CD8-positive, alpha-beta memory T cell (primary cell): ENCODE results near the gene EIF4H. TPM values are rescaled to one million over a fixed set of nuclear protein-coding genes. Genes with fewer than 3 reads are reported as not detected.
A peak's percentile ranks its signal among the peaks of the same experiment; 100 is the strongest.
"Not testable (repeated sequence)": the region's sequence is repeated elsewhere in the genome, so short reads cannot be mapped to it uniquely, and the experiment has no call there.

Experiments used
- CTCF ChIA-PET: fragments of 350-600 bp; sonication (Branson Sonifier 250); formaldehyde crosslinking; loops from one replicate; lab custom pipeline; 2021; ENCODE audit warnings: antibody characterized with exemption; lab: Charles Lee
- POLR2A ChIA-PET: fragments of 350-600 bp; sonication (Branson Sonifier 250); formaldehyde crosslinking; loops from one replicate; lab custom pipeline; 2021; ENCODE audit warnings: antibody characterized with exemption; lab: Charles Lee
- DNase-seq, 5 donors: peaks; one replicate each; pipeline versions ENCODE4 v3.0.0 to v3.0.0-alpha.2; 2020 to 2022; ENCODE audit warnings: mixed read lengths in 1 of 5
- H3K27ac ChIP-seq: one replicate; pipeline ENCODE4 v1.7.0; 2013; ENCODE audit warnings: low read depth, mild to moderate bottlenecking, low read length, moderate library complexity
- H3K27me3 ChIP-seq: 2 replicates; pipeline ENCODE4 v1.7.0; 2013; ENCODE audit warnings: low read length, mild to moderate bottlenecking; ENCODE audit not compliant: insufficient read depth, poor library complexity, severe bottlenecking
- H3K36me3 ChIP-seq: 2 replicates; pipeline ENCODE4 v1.7.0; 2013; ENCODE audit warnings: mild to moderate bottlenecking, low read length, moderate library complexity; ENCODE audit not compliant: insufficient read depth
- H3K4me1 ChIP-seq: 2 replicates; pipeline ENCODE4 v1.7.0; 2013; ENCODE audit warnings: mild to moderate bottlenecking, low read length, moderate library complexity; ENCODE audit not compliant: insufficient read depth
- H3K4me3 ChIP-seq: 2 replicates; pipeline ENCODE4 v1.7.0; 2013; ENCODE audit warnings: mild to moderate bottlenecking, low read length
- H3K9me3 ChIP-seq: 2 replicates; pipeline ENCODE4 v1.7.0; 2013; ENCODE audit warnings: mild to moderate bottlenecking, low read length
- H3K27ac Mint-ChIP-seq, 8 donors: one replicate each; pipeline ENCODE4 v1.8.0; 2020 to 2021; ENCODE audit warnings: mixed read lengths in 8 of 8, mild to moderate bottlenecking in 6 of 8, inconsistent platforms in 3 of 8, moderate library complexity in 3 of 8
- H3K27me3 Mint-ChIP-seq, 2 donors: one replicate each; pipeline ENCODE4 v1.8.0; 2020 to 2021; ENCODE audit warnings: mixed read lengths in 2 of 2, mild to moderate bottlenecking in 1 of 2, moderate library complexity in 1 of 2
- H3K36me3 Mint-ChIP-seq, 3 donors: one replicate each; pipeline ENCODE4 v1.8.0; 2020 to 2021; ENCODE audit warnings: mixed read lengths in 3 of 3, inconsistent platforms in 1 of 3, mild to moderate bottlenecking in 1 of 3
- H3K4me1 Mint-ChIP-seq, 3 donors: one replicate each; pipeline ENCODE4 v1.8.0; 2020 to 2021; ENCODE audit warnings: mixed read lengths in 3 of 3, inconsistent platforms in 1 of 3, mild to moderate bottlenecking in 1 of 3
- H3K4me3 Mint-ChIP-seq, 7 donors: one replicate each; pipeline ENCODE4 v1.8.0; 2020 to 2021; ENCODE audit warnings: mixed read lengths in 7 of 7, mild to moderate bottlenecking in 6 of 7, moderate library complexity in 4 of 7, inconsistent platforms in 2 of 7
- H3K9me3 Mint-ChIP-seq, 5 donors: one replicate each; pipeline ENCODE4 v1.8.0; 2020 to 2022; ENCODE audit warnings: mixed read lengths in 5 of 5, mild to moderate bottlenecking in 3 of 5, moderate library complexity in 2 of 5, inconsistent platforms in 1 of 5
- polyA plus RNA-seq: library from polyadenylated mRNA; unstranded; fragments of 300-500 nt; fragmentation: Illumina TruSeq; gene quantifications from one replicate; pipeline ENCODE4 v1.2.3, GENCODE V29; 2021
- total RNA-seq, 2 experiments: library from RNA; stranded (reverse); gene quantifications; one replicate each; pipeline ENCODE4 v1.2.3, GENCODE V29; 2021

The EIF4H gene
- total and polyA plus RNA-seq, 3 experiments from 2014 or later, result 207 to 349 (median 346) TPM

DNA sequence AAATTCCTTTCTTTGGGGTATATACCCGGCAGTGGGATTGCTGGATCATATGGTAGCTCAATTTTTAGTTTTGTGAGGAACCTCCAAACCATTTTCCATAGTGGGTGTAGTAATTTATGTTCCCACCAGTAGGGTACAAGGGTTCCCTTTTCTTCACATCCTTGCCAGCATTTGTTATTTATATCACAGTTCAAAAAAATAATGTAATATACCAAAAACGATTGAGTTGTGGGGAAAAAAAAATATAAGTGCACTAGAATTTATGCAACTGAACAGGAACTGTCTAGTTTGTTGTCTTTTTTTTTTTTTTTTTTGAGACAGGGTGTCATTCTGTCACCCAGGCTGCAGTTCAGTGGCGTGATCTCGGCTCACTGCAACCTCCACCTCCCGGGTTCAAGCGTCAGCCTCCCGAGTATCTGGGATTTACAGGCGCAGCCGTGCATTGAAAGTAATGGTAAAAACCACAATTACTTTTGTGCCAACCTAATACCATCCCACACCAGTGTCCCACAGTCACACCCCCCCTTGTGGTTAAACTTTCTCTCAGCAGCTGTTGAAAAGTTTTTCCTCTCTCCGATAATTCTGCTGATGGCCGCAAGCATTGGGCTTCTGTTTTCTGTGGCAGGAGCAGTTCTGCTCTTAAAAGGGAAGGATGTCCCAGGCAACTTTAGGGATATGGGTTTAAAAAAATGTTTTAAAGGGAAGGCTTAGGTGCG lies 28.8 kb downstream of the EIF4H start:
- Histone ChIP-seq H3K36me3 (no peaks in the 10 kb centered on the region), H3K4me1 (peaks cover 7% of the 10 kb centered on the region), H3K4me3 (no peak overlapping the region), H3K27ac (no peak overlapping the region), H3K27me3 (no peaks in the 10 kb centered on the region), H3K9me3 (no peaks in the 10 kb centered on the region)
- Mint-ChIP-seq H3K27me3 (peaks cover 4 to 7% of the 10 kb centered on the region in 2 donors), H3K4me1 (peaks cover 6 to 11% (median 7%) of the 10 kb centered on the region in 3 donors), H3K4me3 (no peak overlapping the region), H3K27ac (no peak overlapping the region), H3K36me3 (peaks cover 0 to 6% (median 0%) of the 10 kb centered on the region in 3 donors), H3K9me3 (peaks cover 0 to 2% (median 0%) of the 10 kb centered on the region in 5 donors)
- POLR2A ChIA-PET, result no interaction called here
- no peak for DNase-seq
- CTCF ChIA-PET, result interaction anchor here (0.8 to 3.2 kb wide), 3 partner anchors 10 to 198 kb away, joined by 3 to 18 read pairs (median 5); no protein-coding TSS in a partner anchor

DNA sequence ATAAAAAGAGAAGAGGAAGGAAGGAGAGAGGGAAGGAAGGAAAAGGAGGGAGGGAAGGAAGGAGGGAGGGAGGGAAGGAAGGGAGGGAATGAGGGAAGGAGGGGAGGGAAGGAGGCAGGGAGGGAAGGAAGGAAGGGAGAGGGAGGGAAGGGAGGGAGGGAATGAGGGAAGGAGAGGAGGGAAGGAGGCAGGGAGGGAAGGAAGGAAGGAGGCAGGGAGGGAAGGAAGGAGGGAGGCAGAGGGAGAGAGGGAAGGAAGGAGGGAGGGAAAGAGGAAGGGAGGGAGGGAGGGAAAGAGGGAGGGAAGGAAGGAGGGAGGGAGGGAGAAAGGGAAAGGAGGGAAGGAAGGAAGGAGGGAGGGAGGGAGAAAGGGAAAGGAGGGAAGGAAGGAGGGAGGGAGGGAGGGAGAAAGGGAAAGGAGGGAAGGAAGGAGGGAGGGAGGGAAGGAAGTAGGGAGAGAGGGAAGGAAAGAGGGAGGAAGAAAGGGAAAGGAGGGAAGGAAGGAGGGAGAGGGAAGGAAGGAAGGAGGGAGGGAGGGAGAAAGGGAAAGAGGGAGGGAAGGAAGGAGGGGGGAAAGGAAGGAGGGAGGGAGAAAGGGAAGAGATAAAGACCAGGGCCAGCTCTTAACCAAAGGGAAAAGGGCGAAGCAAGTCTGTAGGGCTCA lies 29.9 kb downstream of the EIF4H start:
- H3K4me1 Mint-ChIP-seq, result peaks cover 6 to 12% (median 7%) of the 10 kb centered on the region in 3 donors
- peaks cover 0 to 3% (median 0%) of the 10 kb centered on the region in 3 donors for H3K36me3 Mint-ChIP-seq
- H3K27me3 Mint-ChIP-seq, result peaks cover 4 to 9% of the 10 kb centered on the region in 2 donors
- no peak overlapping the region for H3K27ac Mint-ChIP-seq
- POLR2A ChIA-PET, result no interaction called here
- H3K4me3 Mint-ChIP-seq, result no peak overlapping the region
- Histone ChIP-seq H3K27ac (no peak overlapping the region), H3K9me3 (no peaks in the 10 kb centered on the region), H3K4me1 (peaks cover 7% of the 10 kb centered on the region), H3K27me3 (no peaks in the 10 kb centered on the region), H3K36me3 (no peaks in the 10 kb centered on the region), H3K4me3 (no peak overlapping the region)
- no peak for DNase-seq
- H3K9me3 Mint-ChIP-seq, result peaks cover 0 to 2% (median 0%) of the 10 kb centered on the region in 5 donors
- CTCF ChIA-PET, result interaction anchor here (0.8 to 3.5 kb wide), 5 partner anchors 11 to 209 kb away, joined by 3 to 21 read pairs (median 4); no protein-coding TSS in a partner anchor

DNA sequence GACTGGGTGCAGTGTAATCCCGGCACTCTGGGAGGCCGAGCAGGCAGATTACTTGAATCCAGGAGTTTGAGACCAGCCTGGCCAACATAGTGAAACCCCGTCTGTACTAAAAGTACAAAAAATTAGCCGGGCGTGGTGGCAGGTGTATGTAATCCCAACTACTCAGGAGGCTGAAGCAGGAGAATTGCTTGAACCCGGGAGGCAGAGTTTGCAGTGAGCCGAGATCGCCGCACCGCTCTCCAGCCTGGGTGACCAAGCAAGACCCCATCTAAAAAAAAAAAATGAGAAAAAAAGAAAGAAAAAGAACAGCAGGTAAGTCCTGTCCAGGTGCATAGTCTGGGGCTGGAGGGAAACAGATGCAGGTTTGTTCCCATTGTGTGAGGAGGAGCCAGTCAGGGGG lies 31.9 kb downstream of the EIF4H start:
- ChIA-PET POLR2A (interaction anchor here (0.6 kb wide), 1 partner anchor 196 kb away, joined by 3 read pairs; no protein-coding TSS in a partner anchor), CTCF (interaction anchor here (0.6 to 3.5 kb wide), 32 partner anchors 9 to 217 kb away, joined by 3 to 82 read pairs (median 4); partner anchors contain the start of gene EIF4H)
- not testable (repeated sequence) for DNase-seq, H3K27ac ChIP-seq, H3K36me3 ChIP-seq, H3K4me3 ChIP-seq, H3K9me3 ChIP-seq, H3K4me1 ChIP-seq, H3K4me3 Mint-ChIP-seq, H3K27ac Mint-ChIP-seq, H3K27me3 ChIP-seq, H3K9me3 Mint-ChIP-seq, H3K36me3 Mint-ChIP-seq
- Mint-ChIP-seq H3K27me3 (peaks cover 7 to 11% of the 10 kb centered on the region in 2 donors), H3K4me1 (peaks cover 8 to 23% (median 12%) of the 10 kb centered on the region in 3 donors)

DNA sequence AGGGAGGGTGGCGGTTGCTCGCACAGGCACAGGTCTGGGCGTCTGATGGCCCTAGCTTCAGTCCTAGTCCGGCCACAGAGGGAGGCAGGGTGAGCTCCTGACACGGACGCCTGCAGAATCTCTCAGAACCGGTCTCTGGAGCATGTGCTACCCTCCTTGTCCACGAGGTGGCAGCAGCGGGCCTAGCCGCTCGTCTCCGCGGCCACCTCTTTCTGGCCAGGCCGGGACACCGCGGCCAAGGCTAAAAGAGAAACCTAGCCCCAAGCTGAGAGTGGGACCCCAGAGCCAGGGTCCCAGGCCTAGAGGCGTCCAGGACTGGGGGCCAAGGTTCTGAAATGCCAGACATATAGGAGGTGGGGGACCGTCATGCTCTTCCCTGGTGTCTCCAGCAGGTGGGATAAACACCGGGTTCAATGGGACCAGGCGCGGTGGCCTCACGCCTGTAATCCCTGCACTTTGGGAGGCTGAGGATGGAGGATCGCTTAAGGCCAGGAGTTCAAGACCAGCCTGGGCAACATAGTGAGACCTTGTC lies 32.5 kb downstream of the EIF4H start:
- ChIA-PET CTCF (interaction anchor here (0.6 to 3.5 kb wide), 31 partner anchors 9 to 216 kb away, joined by 3 to 82 read pairs (median 5); partner anchors contain the start of gene EIF4H), POLR2A (interaction anchor here (0.6 kb wide), 1 partner anchor 196 kb away, joined by 3 read pairs; no protein-coding TSS in a partner anchor)
- Histone ChIP-seq H3K4me3 (no peak overlapping the region), H3K27ac (no peak overlapping the region), H3K27me3 (no peaks in the 10 kb centered on the region), H3K36me3 (no peaks in the 10 kb centered on the region), H3K4me1 (peaks cover 7% of the 10 kb centered on the region), H3K9me3 (no peaks in the 10 kb centered on the region)
- Mint-ChIP-seq H3K27me3 (peaks cover 7 to 11% of the 10 kb centered on the region in 2 donors), H3K4me1 (peaks cover 8 to 23% (median 12%) of the 10 kb centered on the region in 3 donors), H3K36me3 (peaks cover 0 to 2% (median 0%) of the 10 kb centered on the region in 3 donors), H3K4me3 (peak overlapping the region; percentile 30 to 78 (median 55)), H3K27ac (peak overlapping the region in 1 of 8 donors; percentile 57), H3K9me3 (peaks cover 0 to 2% (median 0%) of the 10 kb centered on the region in 5 donors)
- peak; percentile 67 to 81 (median 74) for DNase-seq

DNA sequence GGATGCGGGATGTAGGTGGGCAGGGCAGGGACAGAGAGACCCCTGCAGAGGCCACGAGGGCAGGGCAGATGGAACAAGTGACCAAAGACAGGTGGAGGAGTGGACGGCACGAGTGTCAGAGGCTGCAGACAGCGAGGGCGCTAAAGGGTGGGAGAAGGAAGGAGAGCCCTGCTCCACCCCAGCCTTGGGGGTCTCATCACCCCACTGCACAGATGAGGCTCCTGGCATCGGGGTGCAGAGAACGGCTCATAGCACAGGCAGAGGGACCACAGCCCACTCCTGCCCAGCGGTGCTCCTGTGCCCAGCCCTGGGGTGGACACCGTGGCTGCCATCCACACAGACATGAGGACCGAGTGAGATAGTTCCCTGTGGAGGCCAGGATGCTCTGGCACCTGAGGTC lies 33.4 kb downstream of the EIF4H start:
- no peak for DNase-seq
- CTCF ChIA-PET, result interaction anchor here (1.5 to 3.5 kb wide), 12 partner anchors 11 to 198 kb away, joined by 4 to 82 read pairs (median 11); partner anchors contain the start of gene EIF4H
- Mint-ChIP-seq H3K4me3 (no peak overlapping the region), H3K9me3 (peaks cover 0 to 2% (median 0%) of the 10 kb centered on the region in 5 donors), H3K36me3 (peaks cover 0 to 2% (median 0%) of the 10 kb centered on the region in 3 donors), H3K27ac (peak overlapping the region in 1 of 8 donors; percentile 89), H3K4me1 (peaks cover 8 to 23% (median 12%) of the 10 kb centered on the region in 3 donors), H3K27me3 (peaks cover 7 to 11% of the 10 kb centered on the region in 2 donors)
- H3K4me1 ChIP-seq, result peaks cover 7% of the 10 kb centered on the region
- no peaks in the 10 kb centered on the region for H3K9me3 ChIP-seq
- POLR2A ChIA-PET, result no interaction called here
- no peaks in the 10 kb centered on the region for H3K27me3 ChIP-seq
- H3K27ac ChIP-seq, result no peak overlapping the region
- no peak overlapping the region for H3K4me3 ChIP-seq
- no peaks in the 10 kb centered on the region for H3K36me3 ChIP-seq

DNA sequence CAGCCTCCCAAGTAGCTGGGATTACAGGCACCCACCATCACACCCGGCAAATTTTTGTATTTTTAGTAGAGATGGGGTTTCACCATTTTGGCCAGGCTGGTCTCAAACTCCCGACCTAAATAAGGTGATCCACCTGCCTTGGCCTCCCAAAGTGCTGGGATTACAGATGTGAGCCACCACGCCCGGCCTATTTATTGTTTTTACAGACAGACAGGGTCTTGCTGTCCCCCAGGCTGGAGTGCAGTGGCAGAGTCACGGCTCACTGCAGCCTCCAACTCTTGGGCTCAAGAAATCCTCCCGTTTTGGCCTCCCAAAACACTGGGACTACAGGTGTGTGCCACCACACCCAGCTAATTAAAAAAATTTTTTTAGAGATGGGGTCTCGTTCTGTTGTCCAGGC lies 34.1 kb downstream of the EIF4H start:
- DNase-seq, result not testable (repeated sequence)

DNA sequence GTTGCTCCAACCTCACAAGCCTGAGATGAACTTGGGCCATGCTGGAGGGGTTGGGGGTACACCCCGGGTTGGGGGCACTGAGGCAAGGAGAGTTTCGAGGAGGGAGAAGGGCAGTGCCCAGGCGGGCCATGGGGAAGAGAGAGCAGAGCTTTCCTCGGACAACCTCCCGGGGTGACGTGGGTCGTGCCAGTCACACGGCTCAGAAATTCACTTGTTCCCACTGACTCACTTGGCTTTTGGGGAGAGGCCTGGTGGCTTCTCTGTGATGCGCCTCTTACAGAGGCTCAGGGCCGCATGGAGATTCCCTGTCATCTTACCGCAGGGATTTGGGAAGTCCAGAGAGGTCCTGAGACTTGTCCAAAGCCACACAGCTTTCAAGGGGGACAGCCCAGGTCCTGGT lies 38.5 kb downstream of the EIF4H start:
- H3K4me3 ChIP-seq, result no peak overlapping the region
- ChIA-PET CTCF (interaction anchor here (5.2 kb wide), 1 partner anchor 188 kb away, joined by 21 read pairs; no protein-coding TSS in a partner anchor), POLR2A (no interaction called here)
- H3K27ac ChIP-seq, result no peak overlapping the region
- Mint-ChIP-seq H3K4me1 (peaks cover 9 to 19% (median 9%) of the 10 kb centered on the region in 3 donors), H3K9me3 (no peaks in the 10 kb centered on the region), H3K27ac (no peak overlapping the region), H3K4me3 (no peak overlapping the region), H3K27me3 (peaks cover 4 to 7% of the 10 kb centered on the region in 2 donors), H3K36me3 (peaks cover 0 to 2% (median 0%) of the 10 kb centered on the region in 3 donors)
- DNase-seq, result no peak
- no peaks in the 10 kb centered on the region for H3K27me3 ChIP-seq
- no peaks in the 10 kb centered on the region for H3K36me3 ChIP-seq
- H3K4me1 ChIP-seq, result peaks cover 8% of the 10 kb centered on the region
- H3K9me3 ChIP-seq, result no peaks in the 10 kb centered on the region

More for the DNA sequence above, 34.1 kb downstream of the EIF4H start:
- Mint-ChIP-seq H3K4me1 (peaks cover 7 to 20% (median 12%) of the 10 kb centered on the region in 3 donors), H3K27me3 (peaks cover 7 to 11% of the 10 kb centered on the region in 2 donors), H3K4me3 (peak overlapping the region in 1 of 7 donors; percentile 69), H3K27ac (peak overlapping the region in 1 of 8 donors; percentile 15)
- H3K27me3 ChIP-seq, H3K36me3 Mint-ChIP-seq, H3K4me1 ChIP-seq, H3K36me3 ChIP-seq, H3K4me3 ChIP-seq, H3K9me3 Mint-ChIP-seq, H3K9me3 ChIP-seq, H3K27ac ChIP-seq: not testable (repeated sequence)
- CTCF ChIA-PET, result interaction anchor here (3.2 to 3.5 kb wide), 3 partner anchors 10 to 193 kb away, joined by 21 to 82 read pairs (median 23); no protein-coding TSS in a partner anchor
- POLR2A ChIA-PET, result interaction anchor here (0.7 kb wide), 1 partner anchor 19 kb away, joined by 5 read pairs; no protein-coding TSS in a partner anchor
